IMR-90 (cell line): Measurements from ENCODE around the gene PRKCH. TPM values are rescaled to one million over a fixed set of nuclear protein-coding genes. Genes with fewer than 3 reads are reported as not detected.

Experiments used
- ATAC-seq: fragments of 200-7000 bp; cut with Tn5 transposase; 2 replicates; pipeline ENCODE4 v1.9.1; 2020; ENCODE audit warnings: low read depth, mild to moderate bottlenecking, moderate library complexity
- BruUV-seq: library from RNA; stranded (reverse); fragments of 400-500 nt; replicated peaks from 2 replicates; lab custom pipeline; 2021; lab: Mats Ljungman, UMichigan
- CTCF ChIA-PET: fragments of 300-600 bp; formaldehyde crosslinking; extraction: SDS; loops from one replicate; lab custom pipeline; 2021; ENCODE audit warnings: antibody characterized with exemption; lab: Yijun Ruan, JAX
- POLR2A ChIA-PET: fragments of 300-600 bp; sonication (Branson Sonifier 250); formaldehyde crosslinking; loops from one replicate; lab custom pipeline; 2022; ENCODE audit warnings: antibody characterized with exemption; ENCODE audit not compliant: unreplicated experiment; lab: Charles Lee
- DNase-seq: peaks from one replicate; pipeline ENCODE4 v3.0.0; 2013
- H2AFZ ChIP-seq: replicated peaks from 2 replicates; pipeline ENCODE3; 2013; ENCODE audit warnings: low read length, mild to moderate bottlenecking; ENCODE audit not compliant: poor library complexity
- H2AK5ac ChIP-seq: 2 replicates; pipeline ENCODE4 v1.6.1; 2013; ENCODE audit warnings: low read depth, low read length, inconsistent platforms
- H2AK9ac ChIP-seq: replicated peaks from 2 replicates; pipeline ENCODE3; 2013; ENCODE audit warnings: mild to moderate bottlenecking, low read depth, low read length, moderate library complexity; ENCODE audit not compliant: poor library complexity
- H2BK120ac ChIP-seq: 2 replicates; pipeline ENCODE4 v1.6.1; 2013; ENCODE audit warnings: low read depth, low read length, inconsistent platforms
- H2BK15ac ChIP-seq: 3 replicates; pipeline ENCODE4 v1.6.1; 2013; ENCODE audit warnings: low read depth, low read length, inconsistent platforms
- H2BK20ac ChIP-seq: 2 replicates; pipeline ENCODE4 v1.6.1; 2013; ENCODE audit warnings: low read depth, mild to moderate bottlenecking, inconsistent platforms, low read length, moderate library complexity
- H2BK5ac ChIP-seq: 2 replicates; pipeline ENCODE4 v1.6.1; 2013; ENCODE audit warnings: mild to moderate bottlenecking, low read depth, low read length, inconsistent platforms; ENCODE audit not compliant: poor library complexity, severe bottlenecking
- H3K14ac ChIP-seq: replicated peaks from 2 replicates; pipeline ENCODE4 v1.6.1; 2013; ENCODE audit warnings: low read depth, low read length, inconsistent platforms
- H3K18ac ChIP-seq: 2 replicates; pipeline ENCODE4 v1.6.1; 2013; ENCODE audit warnings: low read depth, low read length, control low read depth
- H3K23ac ChIP-seq: 2 replicates; pipeline ENCODE4 v1.6.1; 2013; ENCODE audit warnings: low read depth, low read length, inconsistent platforms
- H3K27ac ChIP-seq: 2 replicates; pipeline ENCODE4 v1.5.1; 2013; ENCODE audit warnings: mild to moderate bottlenecking, control low read depth, low read length; ENCODE audit not compliant: insufficient read depth
- H3K27me3 ChIP-seq: 2 replicates; pipeline ENCODE4 v1.6.1; 2013; ENCODE audit warnings: low read length; ENCODE audit not compliant: control insufficient read depth, insufficient read depth
- H3K36me3 ChIP-seq: 2 replicates; pipeline ENCODE4 v1.6.1; 2013; ENCODE audit warnings: low read length, mixed read lengths; ENCODE audit not compliant: control insufficient read depth, insufficient read depth
- H3K4ac ChIP-seq: 2 replicates; pipeline ENCODE4 v1.6.1; 2013; ENCODE audit warnings: low read depth, low read length, inconsistent platforms
- H3K4me1 ChIP-seq: 2 replicates; pipeline ENCODE4 v1.6.1; 2013; ENCODE audit warnings: low read length, mixed read lengths; ENCODE audit not compliant: control insufficient read depth, insufficient read depth
- H3K4me2 ChIP-seq: 2 replicates; pipeline ENCODE4 v1.6.1; 2013; ENCODE audit warnings: low read depth, mild to moderate bottlenecking, control low read depth, low read length, moderate library complexity
- H3K4me3 ChIP-seq: 2 replicates; pipeline ENCODE4 v1.5.1; 2013; ENCODE audit warnings: low read depth, mild to moderate bottlenecking, control low read depth, low read length, moderate library complexity; ENCODE audit not compliant: insufficient read depth
- H3K56ac ChIP-seq: 2 replicates; pipeline ENCODE4 v1.6.1; 2013; ENCODE audit warnings: low read length, inconsistent platforms; ENCODE audit not compliant: insufficient read depth; ENCODE audit errors: extremely low read depth
- H3K79me1 ChIP-seq, 2 experiments: 2 replicates each; pipeline ENCODE4 v1.6.1; 2013; ENCODE audit warnings: low read length in 2 of 2, inconsistent platforms in 1 of 2, low read depth in 1 of 2
- H3K9ac ChIP-seq: 2 replicates; pipeline ENCODE4 v1.6.1; 2013; ENCODE audit warnings: low read depth, low read length, control low read depth
- H3K9me1 ChIP-seq: 2 replicates; pipeline ENCODE4 v1.6.1; 2013; ENCODE audit warnings: low read length, inconsistent platforms; ENCODE audit not compliant: insufficient read depth
- H3K9me3 ChIP-seq: 2 replicates; pipeline ENCODE4 v1.6.1; 2013; ENCODE audit warnings: low read length; ENCODE audit not compliant: control insufficient read depth, insufficient read depth
- H4K20me1 ChIP-seq: 2 replicates; pipeline ENCODE4 v1.6.1; 2013; ENCODE audit warnings: low read length, inconsistent platforms; ENCODE audit not compliant: insufficient read depth
- H4K5ac ChIP-seq: 2 replicates; pipeline ENCODE4 v1.6.1; 2013; ENCODE audit warnings: mild to moderate bottlenecking, low read depth, low read length, control low read depth
- H4K8ac ChIP-seq, 2 experiments: 2 replicates each; pipeline ENCODE4 v1.6.1; 2013; ENCODE audit warnings: low read depth in 2 of 2, low read length in 2 of 2, control low read depth in 1 of 2, inconsistent platforms in 1 of 2
- H4K91ac ChIP-seq: 2 replicates; pipeline ENCODE4 v1.6.1; 2013; ENCODE audit warnings: low read depth, low read length, inconsistent platforms; ENCODE audit not compliant: insufficient read depth
- BHLHE40 ChIP-seq: fragments of 150-350 bp; IDR thresholded peaks from 2 replicates; pipeline ENCODE4 v1.6.1; 2016; ENCODE audit warnings: mild to moderate bottlenecking, low read depth, low read length
- CEBPB ChIP-seq: IDR thresholded peaks from 2 replicates; pipeline ENCODE4 v1.6.1; 2012; ENCODE audit warnings: low read depth, low read length, improper control_type of control experiment
- CHD1 ChIP-seq: IDR thresholded peaks from 2 replicates; pipeline ENCODE4 v1.6.1; 2012; ENCODE audit warnings: low read depth, low read length, improper control_type of control experiment
- FOS ChIP-seq: fragments of 150-350 bp; IDR thresholded peaks from 2 replicates; pipeline ENCODE4 v1.6.1; 2016; ENCODE audit warnings: low read depth, low read length
- MAFK ChIP-seq: IDR thresholded peaks from 2 replicates; pipeline ENCODE4 v1.6.1; 2012; ENCODE audit warnings: low read depth, low read length, improper control_type of control experiment
- MAZ ChIP-seq: IDR thresholded peaks from 2 replicates; pipeline ENCODE4 v1.6.1; 2012; ENCODE audit warnings: low read depth, mild to moderate bottlenecking, low read length, improper control_type of control experiment, moderate library complexity, borderline replicate concordance
- MXI1 ChIP-seq: IDR thresholded peaks from 2 replicates; pipeline ENCODE4 v1.6.1; 2012; ENCODE audit warnings: low read depth, mild to moderate bottlenecking, low read length, moderate library complexity, borderline replicate concordance
- NFE2L2 ChIP-seq: fragments of 150-350 bp; IDR thresholded peaks from 2 replicates; pipeline ENCODE4 v1.6.1; 2016; ENCODE audit warnings: low read depth, mild to moderate bottlenecking, low read length
- POLR2A ChIP-seq: IDR thresholded peaks from 2 replicates; pipeline ENCODE4 v1.6.1; 2012; ENCODE audit warnings: mild to moderate bottlenecking, low read depth, low read length
- RAD21 ChIP-seq: IDR thresholded peaks from 2 replicates; pipeline ENCODE4 v1.6.1; 2012; ENCODE audit warnings: low read length, improper control_type of control experiment
- RFX5 ChIP-seq: IDR thresholded peaks from 2 replicates; pipeline ENCODE4 v1.8.0; 2012; ENCODE audit warnings: low read depth, mild to moderate bottlenecking, low read length, moderate library complexity
- SMC3 ChIP-seq: fragments of 150-350 bp; IDR thresholded peaks from 2 replicates; pipeline ENCODE4 v1.6.1; 2016; ENCODE audit warnings: low read depth, mild to moderate bottlenecking, antibody characterized with exemption, low read length, moderate library complexity
- WGBS, 2 experiments: methylation state at CpG; one replicate each; pipeline versions ENCODE4 v1.1.5 to v1.1.7; 2013; ENCODE audit warnings: missing lambda C conversion rate in 2 of 2; ENCODE audit not compliant: insufficient read length in 1 of 2; ENCODE audit errors: extremely low coverage in 2 of 2; 5-methylcytosine and 5-hydroxymethylcytosine counted together
- dilution Hi-C: fragments of 300-500 bp; cut with HindIII; formaldehyde crosslinking; loops from one replicate; pipeline ENCODE4 v1.14.3; 2018; ENCODE audit warnings: low sequenced_read_pairs; ENCODE audit not compliant: unreplicated experiment
- in situ Hi-C: fragments of 300-500 bp; cut with MboI; formaldehyde crosslinking; loops from 3 replicates; pipeline ENCODE4 v1.14.3; 2019; ENCODE audit warnings: low sequenced_read_pairs, inconsistent platforms, mixed read lengths
- intact Hi-C: fragments of 100-400 bp; cut with micrococcal nuclease; formaldehyde crosslinking; loops from 2 replicates; pipeline ENCODE4 v1.10.0; 2022
- polyA plus RNA-seq, 3 experiments: library from polyadenylated mRNA; depleted of rRNA; stranded (reverse); fragments of >200 nt; gene quantifications; 2 replicates each; pipeline ENCODE4 v1.2.3, GENCODE V29; 2012; ENCODE audit warnings: low replicate concordance in 1 of 3
- total RNA-seq: library from RNA; depleted of rRNA; stranded (reverse); fragments of >200 nt; gene quantifications from 2 replicates; pipeline ENCODE4 v1.2.3, GENCODE V29; 2012
- TF ChIP-seq, protein P1 (sequence below): fragments of 150-350 bp; IDR thresholded peaks from 2 replicates; pipeline ENCODE4 v1.6.1; 2016; ENCODE audit warnings: low read depth, mild to moderate bottlenecking, low read length, moderate library complexity, borderline replicate concordance
- TF ChIP-seq, protein P2 (sequence below): fragments of 150-350 bp; IDR thresholded peaks from 2 replicates; pipeline ENCODE4 v1.6.1; 2017; ENCODE audit warnings: mild to moderate bottlenecking, antibody characterized with exemption, low read length, low read depth
- TF ChIP-seq, protein P3 (sequence below): conservative IDR thresholded peaks from 2 replicates; pipeline ENCODE4 v1.5.1; 2012; ENCODE audit warnings: mild to moderate bottlenecking, low read depth, low read length, improper control_type of control experiment

The PRKCH gene
- total and polyA plus RNA-seq, 2 of the 4 experiments (the other 2 are of a cell fraction) = 1.6 to 2.3 TPM

- BruUV-seq = no TSS peak
- no peaks in the 10 kb centered on the region for H3K36me3 ChIP-seq
- H4K5ac ChIP-seq = no peak overlapping the region
- no peak overlapping the region for H2BK5ac ChIP-seq
- H3K9me3 ChIP-seq = peaks cover 5% of the 10 kb centered on the region; the same call in 1 of the 2 replicates
- no peak overlapping the region for H3K23ac ChIP-seq
- no peak overlapping the region for H3K18ac ChIP-seq
- H4K91ac ChIP-seq = no peak overlapping the region
- H2BK120ac ChIP-seq = no peak overlapping the region
- intact Hi-C loops = no loop called here
- no peaks in the 10 kb centered on the region for H3K9me1 ChIP-seq
- no peak overlapping the region for H3K9ac ChIP-seq
- in situ Hi-C loops = no loop called here
- TF ChIP-seq FOS (no peak), CHD1 (no peak), MXI1 (no peak), CEBPB (no peak), POLR2A (no peak), NFE2L2 (no peak), BHLHE40 (no peak), MAZ (no peak), SMC3 (no peak), RAD21 (no peak), MAFK (no peak), RFX5 (no peak)
- TF ChIP-seq, protein P1, sequence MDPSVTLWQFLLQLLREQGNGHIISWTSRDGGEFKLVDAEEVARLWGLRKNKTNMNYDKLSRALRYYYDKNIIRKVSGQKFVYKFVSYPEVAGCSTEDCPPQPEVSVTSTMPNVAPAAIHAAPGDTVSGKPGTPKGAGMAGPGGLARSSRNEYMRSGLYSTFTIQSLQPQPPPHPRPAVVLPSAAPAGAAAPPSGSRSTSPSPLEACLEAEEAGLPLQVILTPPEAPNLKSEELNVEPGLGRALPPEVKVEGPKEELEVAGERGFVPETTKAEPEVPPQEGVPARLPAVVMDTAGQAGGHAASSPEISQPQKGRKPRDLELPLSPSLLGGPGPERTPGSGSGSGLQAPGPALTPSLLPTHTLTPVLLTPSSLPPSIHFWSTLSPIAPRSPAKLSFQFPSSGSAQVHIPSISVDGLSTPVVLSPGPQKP = no peak
- TF ChIP-seq, protein P2, sequence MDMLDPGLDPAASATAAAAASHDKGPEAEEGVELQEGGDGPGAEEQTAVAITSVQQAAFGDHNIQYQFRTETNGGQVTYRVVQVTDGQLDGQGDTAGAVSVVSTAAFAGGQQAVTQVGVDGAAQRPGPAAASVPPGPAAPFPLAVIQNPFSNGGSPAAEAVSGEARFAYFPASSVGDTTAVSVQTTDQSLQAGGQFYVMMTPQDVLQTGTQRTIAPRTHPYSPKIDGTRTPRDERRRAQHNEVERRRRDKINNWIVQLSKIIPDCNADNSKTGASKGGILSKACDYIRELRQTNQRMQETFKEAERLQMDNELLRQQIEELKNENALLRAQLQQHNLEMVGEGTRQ = no peak
- TF ChIP-seq, protein P3, sequence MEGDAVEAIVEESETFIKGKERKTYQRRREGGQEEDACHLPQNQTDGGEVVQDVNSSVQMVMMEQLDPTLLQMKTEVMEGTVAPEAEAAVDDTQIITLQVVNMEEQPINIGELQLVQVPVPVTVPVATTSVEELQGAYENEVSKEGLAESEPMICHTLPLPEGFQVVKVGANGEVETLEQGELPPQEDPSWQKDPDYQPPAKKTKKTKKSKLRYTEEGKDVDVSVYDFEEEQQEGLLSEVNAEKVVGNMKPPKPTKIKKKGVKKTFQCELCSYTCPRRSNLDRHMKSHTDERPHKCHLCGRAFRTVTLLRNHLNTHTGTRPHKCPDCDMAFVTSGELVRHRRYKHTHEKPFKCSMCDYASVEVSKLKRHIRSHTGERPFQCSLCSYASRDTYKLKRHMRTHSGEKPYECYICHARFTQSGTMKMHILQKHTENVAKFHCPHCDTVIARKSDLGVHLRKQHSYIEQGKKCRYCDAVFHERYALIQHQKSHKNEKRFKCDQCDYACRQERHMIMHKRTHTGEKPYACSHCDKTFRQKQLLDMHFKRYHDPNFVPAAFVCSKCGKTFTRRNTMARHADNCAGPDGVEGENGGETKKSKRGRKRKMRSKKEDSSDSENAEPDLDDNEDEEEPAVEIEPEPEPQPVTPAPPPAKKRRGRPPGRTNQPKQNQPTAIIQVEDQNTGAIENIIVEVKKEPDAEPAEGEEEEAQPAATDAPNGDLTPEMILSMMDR = no peak
- H2BK20ac ChIP-seq = no peak overlapping the region
- ChIA-PET POLR2A (no interaction called here), CTCF (no interaction called here)
- no peak overlapping the region for H3K27ac ChIP-seq
- no peak overlapping the region for H3K4me3 ChIP-seq
- H2AK5ac ChIP-seq = no peak overlapping the region
- H2AFZ ChIP-seq = no peak overlapping the region
- no peak overlapping the region for H3K14ac ChIP-seq
- no peak overlapping the region for H3K4ac ChIP-seq
- dilution Hi-C loops = no loop called here
- DNase-seq (no peak), ATAC-seq (no peak)
- no peak overlapping the region for H2AK9ac ChIP-seq
- no CpG with 5 or more reads among the region's 6 CpGs for WGBS, 2 experiments
- no peak overlapping the region for H4K8ac ChIP-seq
- H3K4me2 ChIP-seq = no peak overlapping the region
- no peaks in the 10 kb centered on the region for H3K79me1 ChIP-seq
- H3K4me1 ChIP-seq = no peaks in the 10 kb centered on the region; the same call in 1 of the 2 replicates
- no peak overlapping the region for H2BK15ac ChIP-seq
- no peaks in the 10 kb centered on the region for H4K20me1 ChIP-seq
- H3K27me3 ChIP-seq = peaks cover 64% of the 10 kb centered on the region
- no peak overlapping the region for H3K56ac ChIP-seq
These were observed 1.7 kb upstream of the PRKCH start for GRCh38 chr14:61319706-61320105.
